Dermis blood vessel endothelial cell (primary cell): Measurements from ENCODE around the gene PPCDC. TPM values are rescaled to one million over a fixed set of nuclear protein-coding genes. Genes with fewer than 3 reads are reported as not detected.

Experiments used
- DNase-seq: peaks from one replicate; pipeline ENCODE4 v3.0.0; 2010
- total RNA-seq: library from RNA; depleted of rRNA; stranded (reverse); fragments of >200 nt; gene quantifications from 2 replicates; pipeline ENCODE4 v1.2.3, GENCODE V29; 2014

Gene PPCDC
- total RNA-seq, 1 donor from 2014 or later, result 14.5 TPM

- no peak for DNase-seq
Observed at GRCh38 chr15:75045332-75046015, 22.1 kb downstream of the PPCDC start.

DNA sequence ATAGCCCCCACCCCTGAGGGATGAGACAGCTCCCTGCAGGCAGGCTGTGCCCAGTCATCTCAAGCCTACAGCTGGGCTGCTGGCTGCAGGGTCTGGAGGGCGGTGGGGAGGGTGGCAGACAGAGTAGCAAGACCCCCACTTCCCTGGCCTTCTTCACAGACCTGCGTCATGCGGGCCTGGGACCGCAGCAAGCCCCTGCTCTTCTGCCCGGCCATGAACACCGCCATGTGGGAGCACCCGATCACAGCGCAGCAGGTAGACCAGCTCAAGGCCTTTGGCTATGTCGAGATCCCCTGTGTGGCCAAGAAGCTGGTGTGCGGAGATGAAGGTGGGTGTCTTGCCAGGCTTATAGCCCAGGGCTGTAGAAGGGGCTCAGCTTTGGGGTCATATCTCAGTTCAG, 25.0 kb downstream of the PPCDC start:
- DNase-seq, result no peak

DNA sequence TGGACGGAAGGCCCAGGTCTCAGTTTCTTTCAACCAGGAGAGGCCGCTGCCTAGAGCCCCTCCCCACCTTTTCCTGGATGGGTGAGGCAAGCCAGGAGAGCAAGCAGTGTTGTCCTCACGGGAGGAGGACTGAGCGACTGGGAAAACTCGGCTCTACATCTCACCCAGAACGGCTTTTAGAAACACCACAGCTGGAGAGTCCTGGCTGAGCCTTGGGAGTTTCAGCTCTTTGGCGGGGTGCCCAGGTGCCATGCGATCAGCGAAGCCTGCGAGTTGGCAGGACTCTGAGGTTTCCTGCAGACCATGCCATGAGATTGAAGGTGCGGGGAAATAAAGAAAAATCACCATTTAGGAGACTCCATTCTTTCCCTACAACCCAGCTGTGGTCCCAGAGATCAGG, 26.0 kb downstream of the PPCDC start:
- DNase-seq, result no peak

DNA sequence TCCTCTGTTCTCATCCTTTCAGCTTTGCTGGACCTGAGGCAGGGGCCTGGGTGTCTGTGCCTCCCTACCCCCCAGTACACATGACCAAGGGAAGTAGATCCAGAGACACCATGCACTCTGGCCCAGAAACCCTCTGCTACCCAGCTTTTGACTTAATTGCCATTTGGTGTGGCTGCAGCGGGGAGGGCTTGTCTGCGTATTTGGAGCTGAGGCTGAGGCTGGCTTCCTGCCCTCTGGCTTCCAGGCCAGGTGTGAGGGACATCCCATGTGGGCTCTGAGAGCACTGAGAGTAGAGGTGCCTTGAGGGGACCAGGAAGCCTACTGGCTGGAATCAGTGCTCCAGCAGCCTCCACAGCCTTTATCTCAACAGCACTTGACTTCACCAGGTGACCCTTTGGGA, 26.9 kb downstream of the PPCDC start:
- no peak for DNase-seq

DNA sequence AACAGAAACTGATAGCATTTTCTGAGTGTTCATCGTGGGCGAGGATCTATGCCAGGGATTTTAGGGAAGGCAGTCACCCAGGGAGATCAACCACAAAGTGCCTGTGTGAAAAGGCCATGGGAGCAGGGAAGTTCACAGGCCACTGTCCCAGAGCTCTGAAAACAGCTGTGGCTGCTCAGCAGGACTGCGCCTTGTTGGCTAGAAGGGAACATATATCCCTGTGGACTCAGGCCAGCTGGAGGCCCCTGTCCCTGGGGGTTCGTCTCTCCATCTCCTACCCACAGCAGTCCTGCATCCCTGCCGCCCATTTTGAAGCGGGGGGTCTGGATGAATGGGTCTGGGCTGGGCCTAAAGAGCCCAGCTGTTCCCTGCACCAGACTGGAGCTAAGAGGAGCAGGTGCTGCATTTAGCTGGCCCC, 27.8 kb downstream of the PPCDC start:
- DNase-seq, result no peak

DNA sequence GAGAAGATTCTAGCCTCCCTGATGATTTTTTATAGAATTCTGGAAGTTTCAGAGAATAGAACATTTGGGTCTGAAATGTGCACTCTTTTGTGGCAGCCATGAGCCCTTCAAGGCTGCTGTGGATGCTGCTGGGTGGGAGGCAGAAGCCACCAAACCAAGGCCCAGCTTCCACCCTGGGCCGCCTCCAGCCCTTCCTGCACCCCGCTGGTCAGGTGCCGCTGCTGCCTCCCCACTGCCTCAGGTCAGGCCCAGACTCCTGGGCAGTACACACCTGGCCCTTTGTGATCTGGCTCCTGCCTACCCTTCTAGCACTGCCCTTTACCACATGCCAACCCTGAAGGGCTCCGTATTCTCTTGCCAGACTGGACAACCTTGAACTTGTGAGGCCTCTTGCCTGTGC, 28.3 kb downstream of the PPCDC start:
- no peak for DNase-seq

DNA sequence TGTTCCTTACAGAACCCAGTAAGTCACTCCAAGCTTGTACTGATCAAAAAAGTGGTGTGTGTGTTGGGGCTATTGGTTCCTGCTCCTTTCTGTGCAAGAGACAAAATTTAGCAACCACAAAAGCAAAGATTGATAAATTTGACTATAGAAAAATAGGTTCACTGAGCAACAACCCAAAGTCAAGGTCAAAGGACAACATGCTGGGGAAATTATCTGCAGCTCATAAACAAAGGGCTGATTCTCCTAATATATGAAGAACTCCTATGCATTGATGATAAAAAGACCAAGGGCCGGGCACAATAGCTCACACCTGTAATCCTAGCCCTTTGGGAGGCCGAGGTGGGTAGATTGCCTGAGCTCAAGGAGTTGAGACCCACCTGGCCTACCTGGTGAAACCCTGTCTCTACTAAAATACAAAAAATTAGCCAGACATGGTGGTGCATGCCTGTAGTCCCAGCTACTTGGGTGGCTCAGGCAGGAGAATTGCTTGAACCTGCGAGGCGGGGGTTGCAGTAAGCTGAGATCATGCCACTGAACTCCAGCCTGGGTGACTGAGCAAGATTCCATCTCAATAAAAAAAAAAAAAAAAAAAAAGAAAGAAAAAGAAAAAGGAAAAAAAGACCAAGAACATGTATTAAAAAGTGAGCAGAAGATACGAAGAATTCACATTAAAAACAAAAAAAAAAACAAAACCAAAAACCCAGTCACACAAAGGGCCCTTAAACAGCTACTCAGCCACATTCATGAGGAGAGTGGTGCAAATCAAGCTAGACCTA, 29.8 kb downstream of the PPCDC start:
- DNase-seq, result no peak

DNA sequence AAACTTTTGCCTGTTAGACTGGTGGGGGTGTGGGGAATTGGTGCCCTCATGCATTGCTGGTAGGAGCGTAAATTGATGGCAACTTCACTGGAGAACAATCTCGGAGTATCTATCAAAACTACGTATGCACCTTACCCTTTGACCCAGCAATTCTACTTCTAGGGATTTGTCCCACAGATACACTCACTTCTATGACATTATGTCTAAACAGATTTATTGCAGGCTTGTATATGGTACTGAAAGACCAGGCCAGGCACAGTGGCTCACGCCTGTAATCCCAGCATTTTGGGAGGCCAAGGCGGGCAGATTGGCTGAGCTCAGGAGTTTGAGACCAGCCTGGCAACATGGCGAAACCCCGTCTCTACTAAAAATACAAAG, 30.3 kb downstream of the PPCDC start:
- no peak for DNase-seq

- peak; percentile 65 for DNase-seq
Observed at GRCh38 chr15:75054172-75054897, 30.9 kb downstream of the PPCDC start.

DNA sequence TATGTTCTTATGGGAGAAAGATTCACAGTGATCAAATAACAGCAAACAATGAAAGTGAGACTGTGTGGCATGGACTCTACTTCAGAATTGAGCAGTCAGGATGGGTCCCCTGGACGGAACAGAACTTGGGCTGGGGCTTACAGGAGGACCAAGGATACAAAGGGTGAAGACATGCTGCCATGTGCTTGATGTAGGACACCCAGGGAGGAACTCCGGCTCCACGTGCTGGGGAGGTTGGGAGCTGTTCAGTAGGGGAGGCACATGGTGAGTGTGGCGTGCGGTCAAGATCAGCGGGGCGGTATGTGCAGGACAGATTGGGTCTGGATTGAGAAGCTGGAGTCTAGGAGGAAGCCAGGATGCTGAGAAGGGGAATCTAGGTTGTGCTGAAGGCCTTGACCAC, 32.6 kb downstream of the PPCDC start:
- no peak for DNase-seq

DNA sequence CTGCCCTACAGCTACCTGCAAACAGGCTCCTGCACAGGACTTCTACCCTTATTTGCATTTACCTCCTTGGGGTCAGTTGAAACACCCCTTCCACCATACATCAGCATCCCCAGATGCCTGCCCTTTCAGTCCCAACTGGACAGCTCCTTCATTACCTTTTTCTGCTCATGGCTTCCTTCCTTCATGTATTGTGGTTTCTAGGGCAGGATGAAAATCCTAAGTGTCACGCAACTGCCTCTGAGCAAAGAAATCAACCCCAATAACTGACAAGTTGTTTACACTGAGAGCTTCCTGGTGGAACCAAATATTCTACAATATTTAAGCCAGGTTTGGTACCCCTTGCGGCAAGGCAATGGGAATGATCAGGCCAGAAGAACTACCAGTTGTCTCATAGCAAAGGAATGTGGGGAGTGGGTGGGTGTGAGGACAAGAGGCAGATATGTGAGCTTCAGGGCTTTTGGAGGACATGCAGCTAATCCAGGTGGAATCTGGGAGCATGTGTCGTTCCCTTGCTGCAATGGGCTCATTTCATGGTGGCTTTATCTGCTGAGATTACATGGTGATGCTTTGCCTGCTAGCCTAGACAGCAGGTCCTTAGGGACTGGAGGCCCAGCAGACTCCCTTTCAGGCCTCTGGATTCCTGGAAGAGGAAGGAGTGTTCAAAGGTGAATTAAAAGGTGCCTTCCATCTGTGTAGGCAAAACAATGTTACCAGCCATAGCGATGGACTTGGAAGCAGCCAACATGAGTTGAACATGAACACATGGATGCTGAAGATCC, 34.9 kb downstream of the PPCDC start:
- DNase-seq, result no peak

- DNase-seq, result no peak
Observed at GRCh38 chr15:75059607-75060006, 36.2 kb downstream of the PPCDC start.

DNA sequence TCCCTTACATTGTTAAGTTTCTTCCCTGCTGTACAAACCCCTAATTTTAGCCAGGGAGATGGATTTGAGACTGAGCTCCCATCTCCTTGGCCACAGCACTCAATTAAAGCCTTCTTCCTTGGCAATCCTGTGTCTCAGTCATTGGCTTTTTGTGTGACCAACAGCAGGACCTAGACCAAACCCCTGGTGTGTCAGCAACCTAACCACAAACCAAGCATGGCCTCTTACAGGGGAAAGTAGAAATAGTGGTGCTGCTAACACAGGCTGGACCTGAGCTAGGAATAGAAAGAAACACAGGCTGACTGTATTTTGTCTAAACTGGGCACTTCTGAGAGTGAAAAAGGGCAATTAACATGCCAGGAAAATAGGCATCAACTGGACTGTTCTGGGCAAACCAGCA, 37.9 kb downstream of the PPCDC start:
- DNase-seq, result no peak

- no peak for DNase-seq
Observed at GRCh38 chr15:75062706-75063105, 39.3 kb downstream of the PPCDC start.

DNA sequence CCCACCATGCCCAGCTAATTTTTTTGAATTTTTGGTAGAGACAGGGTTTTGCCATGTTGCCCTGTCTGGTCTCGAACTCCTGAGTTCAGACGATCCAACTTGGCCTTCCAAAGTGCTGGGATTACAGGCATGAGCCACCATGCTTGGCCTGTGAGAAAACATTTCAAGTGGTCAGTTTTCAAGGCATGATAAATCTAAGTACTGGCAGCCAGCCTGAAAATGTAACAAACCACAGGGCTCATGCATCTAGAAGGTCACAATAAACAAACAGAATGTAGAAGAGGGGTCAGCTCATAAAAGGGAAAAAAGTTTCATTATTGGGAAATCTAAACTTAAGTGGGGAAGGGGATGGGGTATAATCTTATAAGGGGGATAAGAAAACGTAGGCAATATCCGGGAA, 39.9 kb downstream of the PPCDC start:
- DNase-seq, result no peak

DNA sequence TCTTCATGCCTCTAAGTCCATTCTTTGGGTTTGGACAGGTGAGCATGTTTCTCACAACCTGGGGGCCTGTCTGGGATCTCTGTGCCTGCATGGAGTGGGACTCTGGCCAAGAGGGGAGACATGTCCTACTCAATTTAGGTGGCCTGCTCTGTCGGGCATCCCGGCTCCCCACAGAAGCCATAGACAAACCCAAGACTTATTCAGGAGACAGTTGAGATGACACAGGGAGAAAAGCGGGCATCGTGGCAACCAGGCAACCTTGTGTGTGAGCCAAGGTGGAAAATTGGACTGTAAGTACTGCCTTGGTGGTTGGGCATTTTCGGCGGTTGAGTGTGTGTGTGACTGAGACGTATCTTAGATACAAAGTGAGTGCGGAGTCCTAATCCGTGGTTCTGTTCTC, 40.5 kb downstream of the PPCDC start:
- DNase-seq, result no peak

GRCh38 chr15:75064846-75065245, 41.5 kb downstream of the PPCDC start:
- DNase-seq, result no peak

DNA sequence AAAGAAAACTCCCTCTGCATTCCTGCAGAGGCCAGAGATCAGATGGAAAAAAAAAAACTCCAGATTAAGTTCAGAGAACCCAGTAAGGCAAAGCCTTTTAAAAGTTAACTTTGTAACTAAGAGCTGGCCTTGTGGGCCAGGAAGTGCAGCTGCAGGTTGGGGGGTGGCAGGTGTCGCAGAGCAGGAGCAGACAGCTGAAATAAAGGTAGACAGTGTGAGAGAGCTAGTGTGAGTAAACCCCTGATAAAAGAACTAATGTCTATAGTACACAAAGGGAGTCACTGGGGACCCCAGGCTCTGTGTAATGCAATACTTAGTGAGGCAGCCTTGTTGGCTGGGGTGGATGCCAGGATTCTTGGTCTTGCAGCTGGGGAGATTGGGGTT, 42.1 kb downstream of the PPCDC start:
- DNase-seq, result no peak

GRCh38 chr15:75065851-75066509, 42.6 kb downstream of the PPCDC start:
- DNase-seq, result no peak

- DNase-seq, result peak; percentile 11
Observed at GRCh38 chr15:75067123-75067830, 43.9 kb downstream of the PPCDC start.

GRCh38 chr15:75068748-75069147, 45.4 kb downstream of the PPCDC start:
- DNase-seq, result no peak
